ENCODE data around the gene SLC18B1. TPM values are rescaled to one million over a fixed set of nuclear protein-coding genes. Genes with fewer than 3 reads are reported as not detected.

Gene SLC18B1
- polyA plus RNA-seq, 2 of the 4 experiments (the other 2 are of a cell fraction), result 4.5 to 17.4 TPM

- no peak for TF ChIP-seq HES2 (IDR thresholded peaks at IDR 0.05)
- no peak for TF ChIP-seq POLR2AphosphoS2 (conservative IDR thresholded peaks at IDR 0.05; ENCODE audit: low read length)
- TF ChIP-seq REST (IDR thresholded peaks at IDR 0.05), result no peak
- no peak for TF ChIP-seq EP300 (IDR thresholded peaks at IDR 0.05)
- Histone ChIP-seq H3K4me3 (no peak overlapping the region), H3K9me3 (no peaks in the 10 kb centered on the region), H3K4me1 (no peaks in the 10 kb centered on the region), H3K4me2 (no peak overlapping the region), H3K27ac (no peak overlapping the region)
- no peak for FAIRE-seq
- ATAC-seq, result no peak
- WGBS (ENCODE audit: missing lambda C conversion rate), result 78% methylated on average over 4 of the region's 4 CpGs
- DNase-seq (ENCODE audit: low read depth in 1 of 2, low spot score in 1 of 2), result no peak
- ChIA-PET POLR2A (no interaction called here), CTCF (no interaction called here)
Measured at GRCh38 chr6:132742495-132742894, 55.9 kb downstream of the SLC18B1 start.

GRCh38 chr6:132741281-132741680 is 57.2 kb downstream of the SLC18B1 start:
- H3K27ac ChIP-seq, result no peak overlapping the region
- H3K4me1 ChIP-seq, result no peaks in the 10 kb centered on the region
- ATAC-seq (no peak), FAIRE-seq (no peak), DNase-seq (ENCODE audit: low read depth in 1 of 2, low spot score in 1 of 2) (no peak)
- POLR2A ChIA-PET, result interaction anchor here (0.6 kb wide), 1 partner anchor 57 kb away, joined by 3 read pairs; the partner anchor contains the start of gene SLC18B1
- H3K4me2 ChIP-seq, result no peak overlapping the region
- CTCF ChIA-PET, result no interaction called here
- TF ChIP-seq KDM1A (IDR thresholded peaks at IDR 0.05; ENCODE audit: low read depth) (no peak), CBX8 (IDR thresholded peaks at IDR 0.05) (no peak), PBX3 (IDR thresholded peaks at IDR 0.05) (no peak), SMC3 (IDR thresholded peaks at IDR 0.05) (no peak), KDM5A (IDR thresholded peaks at IDR 0.05) (no peak), BHLHE40 (IDR thresholded peaks at IDR 0.05; ENCODE audit: low read depth, low read length) (no peak), HOXA7 (CRISPR knock-in tag; IDR thresholded peaks at IDR 0.05) (no peak), CBX2 (IDR thresholded peaks at IDR 0.05; ENCODE audit: borderline replicate concordance, low read depth) (no peak), HOXB5 (CRISPR knock-in tag; IDR thresholded peaks at IDR 0.05) (no peak), MYC (IDR thresholded peaks at IDR 0.05; ENCODE audit: borderline replicate concordance, low read length) (no peak), REST (IDR thresholded peaks at IDR 0.05) (no peak), JUNB (IDR thresholded peaks at IDR 0.05) (no peak), POLR2A (IDR thresholded peaks at IDR 0.05; ENCODE audit: low read length) (no peak), ZC3H11A (IDR thresholded peaks at IDR 0.05) (no peak), NFE2L2 (conservative IDR thresholded peaks at IDR 0.05; ENCODE audit: low read length) (no peak), FOSB (CRISPR knock-in tag; IDR thresholded peaks at IDR 0.05) (no peak), HOXB13 (CRISPR knock-in tag; IDR thresholded peaks at IDR 0.05; ENCODE audit: low read depth) (no peak), FOXS1 (CRISPR knock-in tag; IDR thresholded peaks at IDR 0.05) (no peak), RARB (CRISPR knock-in tag; IDR thresholded peaks at IDR 0.05) (no peak), RCOR1 (IDR thresholded peaks at IDR 0.05; ENCODE audit: low read depth, low read length) (no peak)
- 87% methylated on average over 1 of the region's 1 CpG for WGBS (ENCODE audit: missing lambda C conversion rate)
- H3K4me3 ChIP-seq, result no peak overlapping the region
- no peaks in the 10 kb centered on the region for H3K9me3 ChIP-seq

Data from A549 (cell line).